B cell (primary cell): ENCODE data around the gene TUBA3E. TPM values are rescaled to one million over a fixed set of nuclear protein-coding genes. Genes with fewer than 3 reads are reported as not detected.
"Not testable (repeated sequence)": the region's sequence is repeated elsewhere in the genome, so short reads cannot be mapped to it uniquely, and the experiment has no call there.

Source experiments
- ATAC-seq: fragments of 200-7000 bp; cut with Tn5 transposase; one replicate; pipeline ENCODE4 v1.10.0; 2021; ENCODE audit warnings: low read depth, mild to moderate bottlenecking, moderate number of reproducible peaks, moderate library complexity
- CTCF ChIA-PET: fragments of 350-600 bp; sonication (Branson Sonifier 250); formaldehyde crosslinking; loops from one replicate; lab custom pipeline; 2021; ENCODE audit warnings: antibody characterized with exemption, inconsistent platforms; lab: Charles Lee
- POLR2A ChIA-PET: fragments of 350-600 bp; sonication (Branson Sonifier 250); formaldehyde crosslinking; loops from one replicate; lab custom pipeline; 2021; ENCODE audit warnings: antibody characterized with exemption; lab: Charles Lee
- DNase-seq: peaks from one replicate; pipeline ENCODE4 v3.0.0; 2013
- H2AFZ ChIP-seq: 2 replicates; pipeline ENCODE4 v1.6.1; 2012; ENCODE audit warnings: mild to moderate bottlenecking, low read depth, low read length; ENCODE audit not compliant: insufficient read depth, poor library complexity, severe bottlenecking
- H3K27ac ChIP-seq, 2 donors: 1 replicate in 1 of 2; 2 replicates in 1 of 2; pipeline ENCODE4 v1.5.1; 2012 to 2013; ENCODE audit warnings: low read length in 2 of 2, mild to moderate bottlenecking in 2 of 2, moderate library complexity in 1 of 2
- H3K27me3 ChIP-seq, 4 experiments: fragments of 200-600 bp in 1 of 4; sonication (generic) in 1 of 4; replicated peaks in 1 of 4; 1 replicate in 2 of 4; 2 replicates in 2 of 4; pipeline versions ENCODE4 v1.6.1 to v1.7.0; 2013 to 2016; ENCODE audit warnings: low read length in 3 of 4, mild to moderate bottlenecking in 2 of 4, mixed read lengths in 1 of 4, moderate library complexity in 1 of 4; ENCODE audit not compliant: insufficient read depth in 4 of 4, control insufficient read depth in 3 of 4; ENCODE audit errors: control extremely low read depth in 1 of 4
- H3K36me3 ChIP-seq, 2 experiments: replicated peaks in 1 of 2; 1 replicate in 1 of 2; 2 replicates in 1 of 2; pipeline versions ENCODE4 v1.6.1 to v1.7.1; 2013; ENCODE audit warnings: low read length in 1 of 2; ENCODE audit not compliant: insufficient read depth in 2 of 2, control insufficient read depth in 1 of 2; ENCODE audit errors: control extremely low read depth in 1 of 2, extremely low read depth in 1 of 2
- H3K4me1 ChIP-seq, 2 donors: fragments of 200-600 bp in 1 of 2; sonication (generic) in 1 of 2; 1 replicate in 1 of 2; 2 replicates in 1 of 2; pipeline versions ENCODE4 v1.5.1 to v1.6.1; 2013 to 2017; ENCODE audit warnings: low read length in 2 of 2; ENCODE audit not compliant: control insufficient read depth in 2 of 2, insufficient read depth in 2 of 2
- H3K4me2 ChIP-seq: replicated peaks from 2 replicates; pipeline ENCODE3; 2012; ENCODE audit warnings: mild to moderate bottlenecking, low read depth, low read length; ENCODE audit not compliant: poor library complexity, severe bottlenecking
- H3K4me3 ChIP-seq, 5 experiments: fragments of 200-600 bp in 1 of 5; sonication (generic) in 1 of 5; 1 replicate in 3 of 5; 2 replicates in 2 of 5; pipeline versions ENCODE4 v1.5.1 to v1.7.0; 2011 to 2016; ENCODE audit warnings: low read length in 4 of 5, mild to moderate bottlenecking in 4 of 5, low read depth in 2 of 5, control low read depth in 1 of 5, moderate library complexity in 1 of 5; ENCODE audit not compliant: insufficient read depth in 1 of 5; ENCODE audit errors: control extremely low read depth in 1 of 5, extremely low read depth in 1 of 5
- H3K79me2 ChIP-seq: fragments of 200-600 bp; sonication (generic); one replicate; pipeline ENCODE4 v1.6.0; 2016; ENCODE audit warnings: low read length; ENCODE audit not compliant: control insufficient read depth, insufficient read depth
- H3K9ac ChIP-seq: fragments of 200-600 bp; sonication (generic); 2 replicates; pipeline ENCODE4 v1.6.1; 2017; ENCODE audit warnings: mild to moderate bottlenecking, low read length, moderate library complexity
- H3K9me3 ChIP-seq, 3 donors: one replicate each; pipeline versions ENCODE4 v1.6.1 to v1.7.1; 2013; ENCODE audit warnings: low read length in 2 of 3; ENCODE audit not compliant: control insufficient read depth in 2 of 3, insufficient read depth in 1 of 3; ENCODE audit errors: control extremely low read depth in 1 of 3
- H4K20me1 ChIP-seq: 2 replicates; pipeline ENCODE4 v1.6.0; 2012; ENCODE audit warnings: mild to moderate bottlenecking, low read length; ENCODE audit not compliant: insufficient read depth, control insufficient read depth, poor library complexity, severe bottlenecking
- H3K27ac Mint-ChIP-seq: one replicate; pipeline ENCODE4 v1.8.0; 2021; ENCODE audit warnings: mixed read lengths
- H3K27me3 Mint-ChIP-seq: one replicate; pipeline ENCODE4 v1.8.0; 2021; ENCODE audit warnings: mixed read lengths
- H3K4me1 Mint-ChIP-seq: one replicate; pipeline ENCODE4 v1.8.0; 2021; ENCODE audit warnings: mixed read lengths
- H3K4me3 Mint-ChIP-seq: one replicate; pipeline ENCODE4 v1.8.0; 2021; ENCODE audit warnings: mixed read lengths
- H3K9me3 Mint-ChIP-seq: one replicate; pipeline ENCODE4 v1.8.0; 2022; ENCODE audit warnings: mixed read lengths; ENCODE audit not compliant: insufficient read depth
- WGBS: methylation state at CpG from one replicate; pipeline ENCODE4 v1.1.5; 2013; ENCODE audit warnings: missing lambda C conversion rate; ENCODE audit not compliant: insufficient coverage; 5-methylcytosine and 5-hydroxymethylcytosine counted together
- intact Hi-C: fragments of 100-400 bp; cut with micrococcal nuclease; formaldehyde crosslinking; loops from one replicate; pipeline ENCODE4 v1.10.0; 2022
- polyA plus RNA-seq: library from polyadenylated mRNA; depleted of rRNA; stranded (reverse); fragments of >200 nt; gene quantifications from 2 replicates; pipeline ENCODE4 v1.2.3, GENCODE V29; 2012
- total RNA-seq, 2 donors: library from RNA; stranded (reverse); fragments of 120-200 nt in 1 of 2; gene quantifications; 1 replicate in 1 of 2; 2 replicates in 1 of 2; pipeline versions ENCODE4 v1.2.3 to v1.2.4, GENCODE V29; 2013 to 2022

Gene TUBA3E
- total and polyA plus RNA-seq, 2 donors (not counting 1 experiment from before 2014, with no cell fraction given): not detected

- H3K27ac ChIP-seq, H3K27me3 ChIP-seq, H3K27ac Mint-ChIP-seq, ATAC-seq, H3K9ac ChIP-seq, H3K27me3 Mint-ChIP-seq, DNase-seq, H3K9me3 Mint-ChIP-seq, H3K4me3 Mint-ChIP-seq, H2AFZ ChIP-seq, H3K4me3 ChIP-seq, intact Hi-C loops, H3K9me3 ChIP-seq, H3K79me2 ChIP-seq, H4K20me1 ChIP-seq, H3K4me1 ChIP-seq, H3K36me3 ChIP-seq, CTCF ChIA-PET, H3K4me1 Mint-ChIP-seq, H3K4me2 ChIP-seq, POLR2A ChIA-PET: not testable (repeated sequence)
- WGBS: no CpG with 5 or more reads among the region's 7 CpGs
Measured at GRCh38 chr2:130202518-130202917, 4.3 kb upstream of the TUBA3E start.

GRCh38 chr2:130196052-130196451 lies 2.2 kb downstream of the TUBA3E start:
- H3K36me3 ChIP-seq, H3K4me2 ChIP-seq, H3K27me3 Mint-ChIP-seq, DNase-seq, H3K27ac ChIP-seq, H3K4me1 Mint-ChIP-seq, H2AFZ ChIP-seq, ATAC-seq, H3K4me1 ChIP-seq, CTCF ChIA-PET, H3K27ac Mint-ChIP-seq, POLR2A ChIA-PET, H4K20me1 ChIP-seq, intact Hi-C loops, H3K79me2 ChIP-seq, H3K9me3 Mint-ChIP-seq, H3K27me3 ChIP-seq, H3K4me3 Mint-ChIP-seq, H3K4me3 ChIP-seq, H3K9me3 ChIP-seq, H3K9ac ChIP-seq: not testable (repeated sequence)
- WGBS: no CpG with 5 or more reads among the region's 13 CpGs

GRCh38 chr2:130195089-130195635 lies 3.1 kb downstream of the TUBA3E start:
- H3K4me3 Mint-ChIP-seq, H3K4me2 ChIP-seq, ATAC-seq, H3K79me2 ChIP-seq, H4K20me1 ChIP-seq, H2AFZ ChIP-seq, H3K4me1 ChIP-seq, H3K27ac Mint-ChIP-seq, H3K9ac ChIP-seq, DNase-seq, H3K27me3 ChIP-seq, intact Hi-C loops, H3K4me1 Mint-ChIP-seq, H3K27me3 Mint-ChIP-seq, H3K36me3 ChIP-seq, H3K4me3 ChIP-seq, CTCF ChIA-PET, H3K9me3 ChIP-seq, H3K27ac ChIP-seq, H3K9me3 Mint-ChIP-seq: not testable (repeated sequence)
- WGBS: 74% methylated on average over 4 of the region's 9 CpGs
- POLR2A ChIA-PET: interaction anchor here (0.6 kb wide), 1 partner anchor 10 kb away, joined by 3 read pairs; no protein-coding TSS in a partner anchor

GRCh38 chr2:130193824-130194223 lies 4.4 kb downstream of the TUBA3E start:
- CTCF ChIA-PET, H3K4me3 ChIP-seq, H3K27me3 Mint-ChIP-seq, H3K4me1 Mint-ChIP-seq, H2AFZ ChIP-seq, H3K9me3 Mint-ChIP-seq, ATAC-seq, H3K4me3 Mint-ChIP-seq, H3K4me2 ChIP-seq, intact Hi-C loops, H3K36me3 ChIP-seq, H3K27ac ChIP-seq, POLR2A ChIA-PET, DNase-seq, H3K9me3 ChIP-seq, H4K20me1 ChIP-seq, H3K27ac Mint-ChIP-seq, H3K4me1 ChIP-seq, H3K9ac ChIP-seq, H3K27me3 ChIP-seq, H3K79me2 ChIP-seq: not testable (repeated sequence)
- 60% methylated on average over 5 of the region's 22 CpGs for WGBS
